ENCODE data around the gene SRF. TPM values are rescaled to one million over a fixed set of nuclear protein-coding genes. Genes with fewer than 3 reads are reported as not detected.

The SRF gene
- total RNA-seq, 1 donor from 2014 or later = 35.2 TPM

DNA sequence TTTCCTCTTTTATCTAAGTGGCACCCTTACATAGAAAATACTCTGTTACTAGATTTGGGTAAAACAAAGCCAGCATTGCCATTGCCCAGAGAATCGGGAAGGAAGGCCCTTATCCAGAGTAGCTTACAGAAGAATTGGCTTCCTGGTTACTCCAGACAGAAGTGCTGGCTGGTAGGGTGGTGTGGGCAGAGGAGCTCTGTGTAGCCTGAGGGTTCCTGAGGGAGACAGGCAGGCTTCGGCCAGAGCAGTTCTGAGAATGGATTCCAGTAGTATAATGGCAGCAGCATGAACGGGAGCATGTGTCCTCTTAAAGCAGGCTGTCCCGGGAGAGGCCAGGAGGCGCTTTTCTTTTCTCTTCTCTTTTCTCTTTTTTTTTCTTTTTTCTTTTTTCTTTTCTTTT lies 22.9 kb downstream of the SRF start:
- H3K4me1 Mint-ChIP-seq (ENCODE audit: unreplicated experiment) = no peaks in the 10 kb centered on the region
- no peak overlapping the region for H3K4me3 Mint-ChIP-seq
- TF ChIP-seq, protein P1, sequence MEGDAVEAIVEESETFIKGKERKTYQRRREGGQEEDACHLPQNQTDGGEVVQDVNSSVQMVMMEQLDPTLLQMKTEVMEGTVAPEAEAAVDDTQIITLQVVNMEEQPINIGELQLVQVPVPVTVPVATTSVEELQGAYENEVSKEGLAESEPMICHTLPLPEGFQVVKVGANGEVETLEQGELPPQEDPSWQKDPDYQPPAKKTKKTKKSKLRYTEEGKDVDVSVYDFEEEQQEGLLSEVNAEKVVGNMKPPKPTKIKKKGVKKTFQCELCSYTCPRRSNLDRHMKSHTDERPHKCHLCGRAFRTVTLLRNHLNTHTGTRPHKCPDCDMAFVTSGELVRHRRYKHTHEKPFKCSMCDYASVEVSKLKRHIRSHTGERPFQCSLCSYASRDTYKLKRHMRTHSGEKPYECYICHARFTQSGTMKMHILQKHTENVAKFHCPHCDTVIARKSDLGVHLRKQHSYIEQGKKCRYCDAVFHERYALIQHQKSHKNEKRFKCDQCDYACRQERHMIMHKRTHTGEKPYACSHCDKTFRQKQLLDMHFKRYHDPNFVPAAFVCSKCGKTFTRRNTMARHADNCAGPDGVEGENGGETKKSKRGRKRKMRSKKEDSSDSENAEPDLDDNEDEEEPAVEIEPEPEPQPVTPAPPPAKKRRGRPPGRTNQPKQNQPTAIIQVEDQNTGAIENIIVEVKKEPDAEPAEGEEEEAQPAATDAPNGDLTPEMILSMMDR (conservative IDR thresholded peaks at IDR 0.05) = no peak
- H3K9me3 Mint-ChIP-seq = no peaks in the 10 kb centered on the region
- H3K27ac Mint-ChIP-seq = no peak overlapping the region
- H3K27me3 Mint-ChIP-seq = no peaks in the 10 kb centered on the region
- no peak for DNase-seq (ENCODE audit: extremely low spot score, unreplicated experiment)
- H3K36me3 Mint-ChIP-seq = peaks cover 23% of the 10 kb centered on the region

DNA sequence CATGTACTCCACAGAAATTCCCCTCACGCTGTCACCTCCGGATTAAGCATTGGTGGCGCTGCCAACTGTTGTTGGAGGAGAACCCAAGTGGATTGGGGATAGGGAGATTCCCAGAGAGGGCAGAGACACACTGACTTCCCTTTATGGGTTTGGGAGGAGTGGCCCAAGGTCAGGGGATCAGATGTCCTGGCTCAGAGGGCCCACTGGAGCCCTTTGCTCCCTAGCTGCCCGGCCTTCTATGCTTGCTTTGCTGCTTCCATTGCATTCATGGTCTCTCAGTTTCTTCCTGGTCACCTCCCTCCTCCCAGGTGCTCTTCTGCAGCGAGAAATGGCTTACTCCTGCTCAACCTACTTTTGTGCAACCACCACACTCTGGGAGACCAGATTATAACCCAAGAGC lies 25.3 kb downstream of the SRF start:
- Mint-ChIP-seq H3K27me3 (no peaks in the 10 kb centered on the region), H3K4me3 (no peak overlapping the region), H3K36me3 (peaks cover 31% of the 10 kb centered on the region), H3K27ac (no peak overlapping the region), H3K9me3 (no peaks in the 10 kb centered on the region), H3K4me1 (ENCODE audit: unreplicated experiment) (no peaks in the 10 kb centered on the region)
- TF ChIP-seq, protein P1 (conservative IDR thresholded peaks at IDR 0.05) = no peak
- DNase-seq (ENCODE audit: extremely low spot score, unreplicated experiment) = no peak

DNA sequence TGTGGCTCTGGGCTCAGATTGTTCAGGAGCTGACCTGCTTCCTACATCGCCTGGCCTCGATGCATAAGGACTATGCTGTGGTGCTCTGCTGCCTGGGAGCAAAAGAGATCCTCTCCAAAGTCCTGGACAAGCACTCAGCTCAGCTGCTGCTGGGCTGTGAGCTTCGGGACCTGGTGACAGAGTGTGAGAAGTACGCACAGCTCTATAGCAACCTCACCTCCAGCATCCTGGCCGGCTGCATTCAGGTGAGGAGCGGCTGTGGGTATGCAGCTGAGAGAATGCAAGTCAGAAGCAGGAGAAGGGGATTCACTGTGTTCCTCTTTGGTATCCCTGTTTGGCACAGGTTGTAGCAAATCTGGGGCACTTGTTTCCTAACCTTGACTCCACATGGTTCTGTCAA lies 28.8 kb downstream of the SRF start:
- Mint-ChIP-seq H3K36me3 (peaks cover 28% of the 10 kb centered on the region), H3K27ac (no peak overlapping the region), H3K4me3 (no peak overlapping the region), H3K27me3 (no peaks in the 10 kb centered on the region), H3K9me3 (no peaks in the 10 kb centered on the region), H3K4me1 (ENCODE audit: unreplicated experiment) (no peaks in the 10 kb centered on the region)
- no peak for DNase-seq (ENCODE audit: extremely low spot score, unreplicated experiment)
- TF ChIP-seq, protein P1 (conservative IDR thresholded peaks at IDR 0.05) = no peak

DNA sequence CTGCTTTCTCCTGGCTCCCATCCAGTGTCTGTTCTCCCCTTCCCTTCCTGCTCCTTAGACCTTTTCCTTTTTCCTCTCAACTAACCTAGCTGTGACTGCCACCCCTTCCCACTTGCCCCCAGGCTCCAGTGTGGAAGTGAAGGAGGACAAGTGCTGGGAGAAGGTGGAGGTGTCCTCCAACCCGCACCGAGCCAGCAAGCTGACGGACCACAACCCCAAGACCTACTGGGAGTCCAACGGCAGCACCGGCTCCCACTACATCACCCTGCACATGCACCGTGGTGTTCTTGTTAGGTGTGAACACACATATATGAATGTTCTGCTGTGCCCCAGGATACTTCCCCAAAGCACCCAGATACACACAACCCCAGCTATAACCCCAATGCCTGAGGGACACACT lies 29.5 kb downstream of the SRF start:
- no peaks in the 10 kb centered on the region for H3K27me3 Mint-ChIP-seq
- no peak overlapping the region for H3K4me3 Mint-ChIP-seq
- no peaks in the 10 kb centered on the region for H3K4me1 Mint-ChIP-seq (ENCODE audit: unreplicated experiment)
- no peak for DNase-seq (ENCODE audit: extremely low spot score, unreplicated experiment)
- peaks cover 27% of the 10 kb centered on the region for H3K36me3 Mint-ChIP-seq
- H3K27ac Mint-ChIP-seq = no peak overlapping the region
- TF ChIP-seq, protein P1 (conservative IDR thresholded peaks at IDR 0.05) = no peak
- H3K9me3 Mint-ChIP-seq = no peaks in the 10 kb centered on the region

DNA sequence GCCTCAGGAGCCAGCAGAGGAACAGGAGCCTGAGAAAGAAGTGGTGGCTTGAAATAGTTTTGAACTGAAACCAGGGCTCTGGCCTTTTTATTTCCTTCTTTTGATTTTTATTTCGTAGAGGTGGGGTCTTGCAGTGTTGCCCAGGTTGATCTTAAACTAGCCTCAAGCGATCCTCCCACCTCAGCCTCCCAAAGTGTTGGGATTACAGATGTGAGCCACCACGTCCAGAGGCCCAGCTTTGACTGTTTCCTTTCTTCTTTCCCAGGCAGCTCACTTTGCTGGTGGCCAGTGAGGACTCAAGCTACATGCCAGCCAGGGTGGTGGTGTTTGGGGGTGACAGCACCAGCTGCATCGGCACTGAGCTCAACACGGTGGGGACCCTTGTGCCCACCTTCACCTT lies 31.4 kb downstream of the SRF start:
- H3K27me3 Mint-ChIP-seq = no peaks in the 10 kb centered on the region
- peaks cover 26% of the 10 kb centered on the region for H3K36me3 Mint-ChIP-seq
- no peak overlapping the region for H3K4me3 Mint-ChIP-seq
- H3K27ac Mint-ChIP-seq = no peak overlapping the region
- H3K4me1 Mint-ChIP-seq (ENCODE audit: unreplicated experiment) = no peaks in the 10 kb centered on the region
- TF ChIP-seq, protein P1 (conservative IDR thresholded peaks at IDR 0.05) = no peak
- DNase-seq (ENCODE audit: extremely low spot score, unreplicated experiment) = no peak
- H3K9me3 Mint-ChIP-seq = no peaks in the 10 kb centered on the region

Data from type B pancreatic cell (in vitro differentiated cells).